GM03348 (cell line): ENCODE data around the gene DOK1.
A peak's percentile ranks its signal among the peaks of the same experiment; 100 is the strongest.

ENCODE experiments used
- DNase-seq: peaks from one replicate; pipeline ENCODE4 v3.0.0; 2012; ENCODE audit warnings: low spot score

DOK1 gene

DNA sequence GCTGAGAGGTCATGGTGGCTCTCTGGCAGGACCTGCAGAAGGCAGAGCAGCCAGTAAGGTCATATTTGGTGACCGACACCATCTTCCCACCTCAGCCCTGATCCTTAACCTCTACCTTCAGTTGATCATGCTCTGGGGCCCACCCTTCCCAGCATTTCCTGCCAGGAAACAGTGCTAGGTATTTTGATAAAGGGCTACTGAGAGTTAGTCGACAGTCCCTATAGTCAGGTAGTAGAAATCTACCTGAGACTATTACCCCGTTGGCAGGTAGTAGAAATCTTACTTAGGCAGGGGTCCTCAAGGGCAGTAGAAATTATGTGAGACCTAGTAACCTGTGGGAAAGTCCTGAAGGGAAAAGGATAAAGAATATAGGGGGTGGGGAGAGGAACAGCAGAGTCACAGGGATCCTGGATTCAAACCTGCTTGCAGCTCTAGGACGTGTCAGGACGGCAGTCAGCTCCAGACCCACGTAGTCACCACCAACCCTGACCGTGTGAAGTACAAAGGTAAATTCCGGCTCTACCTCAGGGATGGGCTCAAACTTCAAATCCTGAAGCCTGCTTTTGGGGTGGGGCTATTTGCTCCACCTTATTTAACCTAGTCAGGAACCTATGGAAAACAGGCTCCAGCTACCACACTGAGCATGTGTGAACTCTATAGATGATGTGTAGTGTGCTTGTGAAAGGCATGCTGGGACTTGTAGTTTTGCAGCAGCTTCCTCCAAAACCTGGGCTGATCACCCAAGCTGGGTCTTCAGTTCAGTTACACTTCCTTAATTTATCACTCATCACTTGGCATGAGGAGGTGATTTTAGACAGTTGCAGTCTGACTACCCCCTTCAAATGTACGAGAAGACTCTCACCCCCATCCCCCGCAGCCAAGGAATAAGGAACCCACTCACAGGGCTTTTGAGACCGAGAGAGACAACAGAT lies 28.5 kb upstream of the DOK1 start, which contains the start of gene DQX1:
TSS of gene DQX1 (minus strand) at position 515 of the 932 bp plus-strand sequence. CDS start at position 13, 502 bp downstream.
- no peak for DNase-seq

DNA sequence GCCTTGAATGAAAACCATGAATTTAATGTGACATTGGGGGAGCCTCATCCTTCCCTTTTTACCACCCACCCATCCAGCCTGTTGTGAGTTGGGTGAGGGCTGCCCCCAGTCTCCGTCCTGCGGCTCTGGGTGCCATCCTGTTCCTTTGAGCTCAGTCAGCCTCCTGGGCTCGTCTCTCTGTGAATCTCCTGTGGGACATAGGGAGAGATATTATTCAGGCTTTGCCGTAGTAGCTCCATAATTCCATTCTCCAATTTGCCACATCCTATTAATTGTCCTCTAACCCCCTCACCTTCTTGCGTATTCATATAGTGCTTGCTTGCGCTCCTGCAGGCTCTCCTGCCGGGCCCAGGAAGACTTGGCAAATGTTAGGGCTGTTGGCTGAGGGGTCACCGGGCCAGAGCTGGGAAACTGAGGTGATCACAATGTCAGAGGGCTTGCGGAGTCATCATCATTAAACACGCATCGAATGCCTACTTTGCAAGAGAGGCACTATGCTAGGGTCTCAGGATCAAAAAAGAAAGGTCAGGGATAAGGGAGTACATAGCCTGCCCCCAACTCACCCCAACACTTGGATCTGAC lies 27.8 kb upstream of the DOK1 start:
- no peak for DNase-seq

DNA sequence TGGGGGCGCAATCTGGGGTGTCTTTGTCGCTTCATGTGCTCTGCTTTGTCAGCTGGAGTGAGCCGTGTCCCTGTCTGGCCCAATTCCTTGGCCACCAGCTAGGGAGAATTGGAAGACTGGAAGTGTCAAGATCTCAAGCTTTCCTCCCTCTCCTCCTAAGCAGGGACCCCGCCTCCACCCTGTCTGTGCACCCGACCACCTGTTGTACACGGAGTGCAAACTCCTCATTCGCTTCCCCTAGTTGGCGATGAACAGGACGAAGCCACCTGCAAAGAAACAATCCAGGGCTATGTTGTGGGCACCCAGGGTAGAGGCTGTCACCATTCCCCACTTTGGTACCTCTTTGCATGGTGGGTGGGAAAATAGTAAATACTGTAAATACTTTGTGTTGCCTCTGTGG lies 26.8 kb upstream of the DOK1 start:
- DNase-seq = no peak

DNA sequence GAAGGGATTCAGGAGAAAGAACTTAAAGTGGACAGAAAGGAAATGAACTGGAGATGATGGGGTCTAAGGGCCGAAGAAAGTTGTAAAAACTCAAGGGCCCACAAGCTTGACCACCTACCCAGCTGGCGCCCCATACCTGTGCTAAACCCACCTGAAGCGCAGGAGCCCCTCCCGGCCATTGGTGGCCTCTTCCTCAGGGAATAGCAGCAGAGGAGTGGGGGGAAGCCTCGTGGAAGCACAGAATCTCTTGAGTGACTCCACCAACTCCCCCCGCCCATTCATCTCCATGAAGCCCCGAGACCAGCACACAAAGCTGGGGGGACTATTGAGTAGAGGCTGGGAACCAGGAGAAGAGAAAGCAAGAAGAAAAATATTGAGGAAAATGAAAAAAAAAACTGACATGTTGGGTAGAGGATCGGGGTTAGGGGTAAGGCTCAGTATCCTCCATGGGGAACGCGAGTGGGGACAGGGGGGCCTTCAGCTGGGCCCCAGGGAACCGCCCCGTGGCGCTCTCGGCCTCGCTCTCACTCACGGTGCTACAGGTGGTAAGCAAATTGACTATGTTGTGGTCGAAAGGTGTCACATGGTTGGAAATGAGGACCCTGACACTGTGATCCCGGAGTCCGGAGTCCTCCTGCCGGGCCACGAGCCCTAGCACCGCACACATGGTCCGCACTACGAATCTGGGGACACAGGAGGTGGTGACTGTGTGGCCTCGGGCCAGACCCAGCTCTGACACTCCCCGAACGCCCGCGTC lies 25.7 kb upstream of the DOK1 start:
- DNase-seq = no peak

DNA sequence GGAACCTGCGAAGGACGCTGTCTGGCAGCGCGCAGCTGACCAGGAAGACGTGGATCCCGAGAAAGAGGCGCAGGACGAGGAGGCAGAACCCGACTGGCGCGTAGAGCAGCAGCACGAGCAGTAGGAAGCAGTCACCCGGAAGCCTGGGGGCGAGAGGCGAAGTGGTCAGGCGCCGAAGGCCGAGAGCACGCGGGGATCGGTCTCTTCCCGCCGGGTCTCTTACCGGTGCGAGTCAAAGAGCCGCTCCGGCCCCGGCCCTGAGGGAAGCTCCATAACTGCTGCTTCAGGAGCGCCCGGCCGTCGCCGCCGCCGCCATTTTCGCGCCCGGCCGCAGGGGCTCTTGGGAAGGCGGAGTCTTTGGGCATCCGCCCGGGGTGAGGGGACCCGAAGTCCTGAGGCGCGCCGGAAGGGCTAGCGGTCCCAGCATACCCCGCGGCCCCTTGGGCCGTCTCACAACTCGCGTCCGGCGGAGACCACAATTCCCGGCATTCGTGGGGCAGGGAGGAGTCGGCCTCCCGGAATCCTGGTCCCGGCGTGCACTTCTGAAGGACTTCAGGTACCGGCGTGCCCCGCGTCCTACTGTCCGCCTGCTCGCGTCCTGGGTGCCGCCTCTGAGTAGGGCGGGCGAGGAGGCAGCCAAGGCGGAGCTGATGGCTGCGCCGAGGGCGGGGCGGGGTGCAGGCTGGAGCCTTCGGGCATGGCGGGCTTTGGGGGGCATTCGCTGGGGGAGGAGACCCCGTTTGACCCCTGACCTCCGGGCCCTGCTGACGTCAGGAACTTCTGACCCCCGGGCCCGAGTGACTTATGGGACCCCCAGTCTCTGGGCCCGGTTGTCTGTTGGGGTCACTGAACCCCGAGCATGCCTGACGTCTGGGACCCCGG lies 24.9 kb upstream of the DOK1 start, which contains the start of the genes AUP1 and HTRA2:
TSS of gene AUP1 (minus strand) at position 350 of the 882 bp plus-strand sequence. CDS start at position 273, 77 bp downstream.
TSS of gene HTRA2 (plus strand) at position 577 of the 882 bp plus-strand sequence. CDS start at position 651, 74 bp downstream.
- peak; percentile 99 for DNase-seq

DNA sequence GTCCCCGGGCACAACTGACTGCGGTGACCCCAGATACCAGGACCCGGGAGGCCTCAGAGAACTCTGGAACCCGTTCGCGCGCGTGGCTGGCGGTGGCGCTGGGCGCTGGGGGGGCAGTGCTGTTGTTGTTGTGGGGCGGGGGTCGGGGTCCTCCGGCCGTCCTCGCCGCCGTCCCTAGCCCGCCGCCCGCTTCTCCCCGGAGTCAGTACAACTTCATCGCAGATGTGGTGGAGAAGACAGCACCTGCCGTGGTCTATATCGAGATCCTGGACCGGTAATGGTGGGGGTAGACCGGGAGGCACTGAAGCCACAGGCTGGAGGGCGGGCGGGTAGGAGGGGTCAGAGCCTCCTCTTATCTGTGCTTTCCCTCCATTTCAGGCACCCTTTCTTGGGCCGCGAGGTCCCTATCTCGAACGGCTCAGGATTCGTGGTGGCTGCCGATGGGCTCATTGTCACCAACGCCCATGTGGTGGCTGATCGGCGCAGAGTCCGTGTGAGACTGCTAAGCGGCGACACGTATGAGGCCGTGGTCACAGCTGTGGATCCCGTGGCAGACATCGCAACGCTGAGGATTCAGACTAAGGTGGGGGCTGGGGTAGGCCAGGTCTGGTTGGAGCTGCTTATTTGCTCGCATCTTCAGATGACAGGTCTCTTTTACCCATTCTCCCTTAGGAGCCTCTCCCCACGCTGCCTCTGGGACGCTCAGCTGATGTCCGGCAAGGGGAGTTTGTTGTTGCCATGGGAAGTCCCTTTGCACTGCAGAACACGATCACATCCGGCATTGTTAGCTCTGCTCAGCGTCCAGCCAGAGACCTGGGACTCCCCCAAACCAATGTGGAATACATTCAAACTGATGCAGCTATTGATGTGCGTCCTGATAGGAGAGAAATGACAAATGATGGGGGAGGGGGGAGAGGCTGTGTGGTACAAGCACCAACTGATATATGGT lies 24.0 kb upstream of the DOK1 start:
- peak; percentile 68 for DNase-seq

DNA sequence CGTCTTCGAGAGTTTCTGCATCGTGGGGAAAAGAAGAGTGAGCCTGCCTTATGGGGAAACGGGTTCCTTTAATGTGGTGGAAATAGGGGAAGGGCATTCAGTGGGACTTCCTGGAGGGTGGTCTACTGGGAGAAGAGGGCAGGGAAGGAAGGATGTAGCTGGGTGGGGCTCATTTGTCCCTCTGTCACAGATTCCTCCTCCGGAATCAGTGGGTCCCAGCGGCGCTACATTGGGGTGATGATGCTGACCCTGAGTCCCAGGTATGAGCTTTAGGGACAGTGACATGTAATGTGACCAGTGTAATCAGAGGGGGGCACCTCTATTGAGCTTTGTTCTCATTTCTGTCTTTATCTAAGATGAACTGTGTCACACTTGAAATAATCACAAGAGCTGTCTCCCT lies 22.9 kb upstream of the DOK1 start:
- no peak for DNase-seq

DNA sequence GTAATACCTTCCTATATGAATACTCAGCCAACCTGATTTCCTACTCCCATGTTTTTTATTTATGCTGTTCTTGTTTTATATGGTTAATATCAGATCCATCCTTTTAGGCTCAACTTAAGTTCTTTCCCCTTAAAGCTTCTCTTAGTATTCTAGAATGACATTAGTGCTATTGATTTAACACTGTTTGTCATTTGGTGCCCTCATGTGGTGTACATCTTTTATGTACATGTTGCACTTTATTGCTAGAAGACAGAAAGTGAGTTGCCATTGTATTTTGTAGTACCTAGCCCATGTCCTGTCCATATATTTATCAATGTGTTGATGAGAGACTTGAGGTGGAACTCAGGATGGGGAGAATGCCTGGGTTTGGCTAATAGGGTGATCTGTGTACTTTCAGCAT lies 22.3 kb upstream of the DOK1 start:
- peak; percentile 50 for DNase-seq

DNA sequence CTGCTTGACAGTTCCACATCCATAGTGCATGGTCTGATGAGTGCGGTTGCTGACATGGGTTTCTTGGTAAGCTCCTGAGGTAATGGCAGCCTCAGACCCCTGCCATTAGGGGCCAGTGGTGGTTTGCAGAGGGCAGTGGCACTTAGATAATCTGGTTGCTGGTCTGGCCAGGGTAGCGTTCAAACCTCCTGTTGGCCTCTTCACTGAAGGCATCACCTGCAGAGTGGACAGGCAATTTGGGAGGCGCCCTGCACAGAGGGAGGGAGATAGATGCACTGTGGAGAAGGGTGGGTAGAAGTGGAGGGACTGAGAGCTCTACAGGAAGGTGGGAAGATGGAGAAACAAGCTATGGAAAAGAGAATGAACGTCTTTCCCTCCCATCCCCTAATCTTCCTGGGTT lies 21.1 kb upstream of the DOK1 start:
- no peak for DNase-seq

DNA sequence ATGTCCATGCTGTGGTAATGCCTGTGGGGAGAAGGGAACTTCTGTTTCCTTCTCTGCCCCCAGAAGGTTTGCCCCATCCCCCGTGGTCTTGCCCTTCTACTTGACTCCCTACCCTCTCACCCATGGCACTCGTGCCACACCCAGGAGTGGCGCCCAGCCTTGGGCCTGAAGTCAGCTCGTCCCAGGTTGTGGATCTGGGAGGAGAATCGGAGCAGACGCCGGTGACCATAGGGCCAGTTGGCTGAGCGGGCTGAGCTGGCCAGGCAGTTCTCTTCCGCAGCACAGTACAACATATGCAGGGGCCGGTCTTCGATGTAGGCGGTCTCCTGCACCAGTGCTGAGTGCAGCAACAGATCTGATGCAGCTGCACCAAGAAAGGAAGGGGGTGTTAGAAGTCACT lies 20.1 kb upstream of the DOK1 start:
- DNase-seq = no peak

DNA sequence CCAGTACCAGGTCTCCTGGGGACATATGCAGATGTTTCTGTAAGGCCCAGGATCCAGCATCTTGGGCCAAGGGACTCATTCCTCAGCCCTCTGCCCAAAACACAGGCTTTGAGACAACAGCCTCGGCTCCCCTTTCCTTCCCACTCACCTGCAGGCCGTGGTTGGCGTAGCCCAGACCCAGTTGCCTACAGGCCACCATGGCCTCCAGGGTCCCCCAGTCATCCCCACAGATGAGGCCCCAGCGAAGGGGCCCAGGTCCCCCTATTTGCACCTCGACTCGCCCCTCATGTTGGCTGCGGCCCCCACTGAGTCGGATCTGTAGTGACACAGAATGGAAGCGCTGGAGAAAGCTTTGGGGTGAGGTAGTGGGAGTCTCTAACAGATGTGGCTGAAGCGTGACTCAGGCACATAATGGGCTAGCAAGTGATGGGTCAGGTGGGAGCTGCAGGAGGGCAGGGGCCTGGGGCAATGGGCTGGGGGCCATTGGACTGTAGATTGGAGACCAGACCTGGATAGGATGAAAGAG lies 19.0 kb upstream of the DOK1 start:
- DNase-seq = no peak

DNA sequence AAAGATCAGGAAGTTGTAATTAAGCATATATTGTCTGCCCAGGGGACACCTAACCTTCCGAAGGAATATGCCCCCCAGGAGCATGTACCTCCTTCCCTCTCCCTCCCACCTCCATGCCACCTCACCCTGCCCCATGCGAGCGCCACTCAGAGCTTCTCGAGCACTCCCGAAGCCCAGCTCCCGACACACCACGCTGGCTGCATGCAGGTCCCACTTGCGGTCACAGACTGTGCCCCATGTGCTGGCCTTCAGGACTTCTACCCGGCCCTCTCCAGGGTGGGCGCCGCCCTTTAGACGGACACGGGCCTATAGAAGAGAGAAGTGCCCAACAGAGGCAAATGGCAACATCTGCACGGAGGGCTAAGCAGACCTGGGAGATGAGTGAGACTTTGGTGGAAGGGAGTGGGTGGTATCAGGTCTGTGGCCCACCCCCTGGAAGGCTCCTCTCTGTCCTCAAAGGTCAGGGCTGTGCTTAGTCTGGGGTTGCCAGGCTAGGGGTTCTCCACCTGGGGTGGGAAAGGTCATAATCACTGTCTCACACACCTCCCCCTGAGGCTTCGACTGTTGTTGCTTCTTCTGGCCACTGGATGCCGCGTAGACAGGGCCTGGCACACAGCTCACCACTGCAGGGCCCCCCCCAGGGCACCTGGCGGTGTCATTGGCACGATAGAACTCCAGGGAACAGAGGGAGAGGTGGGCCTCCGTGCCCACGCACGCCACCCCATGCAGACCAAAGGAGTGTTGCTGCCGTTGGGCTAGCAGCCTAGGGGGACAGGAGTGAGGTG lies 18.2 kb upstream of the DOK1 start:
- no peak for DNase-seq

DNA sequence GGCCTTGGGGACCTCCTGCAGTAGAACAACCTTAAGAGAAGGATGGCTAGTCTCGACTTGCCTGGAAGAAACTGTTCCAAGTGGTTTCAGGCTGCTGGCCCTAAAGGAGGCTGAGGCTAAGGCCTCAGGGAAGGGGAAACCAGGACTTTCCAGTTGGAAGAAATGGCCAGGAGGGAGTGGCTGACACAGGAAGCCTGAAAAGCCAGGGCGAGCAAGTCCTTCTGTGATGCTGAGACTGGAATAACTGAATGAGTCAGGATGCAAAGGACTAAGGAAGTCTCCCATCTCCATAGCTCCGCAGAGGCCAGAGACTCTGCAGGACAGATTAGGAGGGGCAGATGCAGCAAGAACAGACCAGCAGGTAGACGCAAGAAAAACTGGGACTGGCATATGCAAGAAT lies 17.4 kb upstream of the DOK1 start:
- no peak for DNase-seq

DNA sequence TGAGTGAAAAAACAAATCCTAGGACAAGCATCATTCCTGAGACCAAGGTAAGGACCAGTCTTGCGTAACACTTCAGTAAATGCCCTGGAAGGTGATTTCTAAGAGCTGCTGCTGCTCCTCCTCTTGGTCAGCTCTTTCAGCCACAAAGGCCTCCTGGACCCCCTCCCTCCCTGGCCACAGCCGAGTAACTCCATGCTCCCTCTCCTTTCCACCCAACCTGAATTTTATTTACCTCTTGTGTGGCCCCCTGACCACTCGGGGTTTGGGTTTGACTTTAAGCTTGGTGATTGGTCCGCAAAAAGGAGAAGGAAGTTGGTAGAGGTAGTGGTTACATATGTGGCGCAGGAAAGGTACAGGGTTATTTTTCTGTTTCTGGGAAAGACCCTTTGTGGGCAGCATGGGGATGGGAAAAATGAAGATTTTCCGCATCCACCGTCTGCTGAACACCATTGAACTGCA lies 15.6 kb upstream of the DOK1 start:
- no peak for DNase-seq

DNA sequence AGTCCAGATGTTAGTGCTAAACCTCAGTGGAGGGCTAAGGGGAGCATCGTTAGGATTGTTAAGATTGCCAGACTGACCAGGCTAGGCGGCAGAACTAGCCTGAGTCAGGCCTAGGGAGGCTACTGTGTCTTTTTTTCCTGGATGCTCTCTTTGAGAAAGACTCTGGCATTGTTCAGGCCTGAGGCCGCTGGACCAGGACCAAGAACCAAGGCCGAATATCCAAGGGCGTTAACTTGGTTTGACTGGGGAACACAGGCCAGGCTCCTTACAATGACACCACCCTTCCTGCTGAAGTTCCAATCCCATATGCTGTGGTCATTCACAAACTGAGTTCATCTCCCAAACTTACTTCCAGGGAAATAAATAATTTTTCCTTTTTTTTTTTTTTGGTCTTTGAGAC lies 14.2 kb upstream of the DOK1 start:
- peak; percentile 49 for DNase-seq

DNA sequence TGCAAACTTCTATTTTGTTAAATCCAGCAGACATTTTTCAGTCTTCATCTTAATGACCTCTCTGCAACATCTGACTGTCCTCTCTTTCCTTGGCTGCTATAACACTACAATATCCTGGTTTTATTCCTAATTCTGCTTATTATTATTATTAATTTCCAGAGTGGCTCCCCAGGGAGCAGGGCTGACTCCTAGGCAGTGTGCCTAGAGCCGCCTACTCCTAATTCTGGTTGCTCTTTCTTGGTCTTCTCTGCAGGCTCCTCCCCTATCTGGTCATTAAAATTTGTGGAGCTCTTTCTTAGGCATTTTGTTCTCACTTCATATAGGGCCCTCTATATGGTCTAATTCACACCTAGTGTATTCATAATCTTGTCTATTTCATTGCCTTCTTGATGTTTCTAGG lies 11.5 kb upstream of the DOK1 start:
- no peak for DNase-seq

DNA sequence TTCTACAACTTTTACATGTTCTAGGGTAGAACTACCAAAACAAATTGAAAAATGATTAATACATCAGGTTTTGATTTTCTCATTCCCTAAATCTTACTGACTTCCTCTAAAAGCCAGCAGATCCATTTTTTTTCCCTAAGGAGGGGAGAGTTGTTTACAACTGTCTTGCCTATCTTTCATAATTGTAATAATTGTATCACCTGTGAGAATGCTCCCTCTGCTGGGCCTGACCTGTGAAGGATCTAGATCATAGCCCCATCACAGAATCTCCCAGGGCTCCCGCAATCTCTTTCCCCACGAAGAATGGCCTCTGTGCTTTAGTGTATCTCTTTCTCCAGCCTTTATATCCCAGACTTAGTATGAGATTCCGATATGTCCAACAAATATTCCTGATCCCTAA lies 9.9 kb upstream of the DOK1 start:
- no peak for DNase-seq

DNA sequence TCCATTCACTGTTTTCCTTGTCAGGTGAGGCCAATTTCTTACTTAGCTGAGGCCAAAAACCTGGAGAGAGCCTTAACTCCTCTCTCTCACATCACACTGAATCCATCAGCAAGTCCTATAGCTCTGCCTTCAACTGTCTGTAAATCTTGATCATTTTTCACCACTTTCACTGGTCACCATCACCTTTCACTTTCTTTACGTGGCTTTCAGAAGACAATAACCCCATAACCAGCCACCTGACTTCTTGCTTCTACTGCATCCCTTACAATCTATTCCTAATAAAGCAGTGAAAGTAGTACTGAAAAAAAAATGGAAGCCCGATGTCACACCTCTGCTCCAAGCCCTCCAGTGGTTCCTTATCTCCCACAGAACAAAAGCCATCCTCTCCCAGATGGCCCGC lies 8.5 kb upstream of the DOK1 start:
- DNase-seq = no peak

DNA sequence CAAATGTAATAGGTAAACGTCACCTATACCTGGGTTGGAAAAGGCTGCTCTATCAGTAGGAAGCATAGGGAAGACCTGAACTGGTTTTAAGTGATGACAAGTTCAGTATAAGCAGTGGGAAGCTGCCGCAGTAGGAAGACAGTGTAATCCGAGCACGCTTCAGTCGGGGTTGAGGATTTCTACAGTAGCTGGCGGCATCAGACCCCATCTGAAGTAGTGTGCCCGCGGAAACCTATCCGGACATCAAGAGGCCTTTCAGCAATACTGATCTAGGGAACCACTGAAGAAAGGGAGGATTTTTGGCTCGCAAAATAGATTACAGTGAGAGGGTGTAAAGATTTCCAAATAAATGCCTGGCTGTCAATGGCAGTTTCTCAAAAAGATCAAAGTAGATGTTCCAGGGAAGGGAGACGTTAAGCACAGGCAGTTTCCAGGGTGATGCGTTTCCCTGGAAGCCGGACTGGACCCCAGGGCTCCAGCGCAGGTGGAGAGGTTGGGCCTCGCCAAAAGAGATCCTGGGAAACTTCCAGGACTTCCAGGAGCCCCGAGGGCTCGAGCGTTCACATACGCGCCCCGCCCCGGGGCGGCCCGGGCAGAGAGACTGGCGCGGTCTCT lies 6.1 kb upstream of the DOK1 start:
- DNase-seq = no peak
